Loucy (cell line): ENCODE results near the gene RALGPS1.

Experiments
- H2AFZ ChIP-seq: fragments of 200-600 bp; sonication (generic); 2 replicates; pipeline ENCODE4 v1.6.0; 2016; ENCODE audit warnings: antibody characterized with exemption, mild to moderate bottlenecking, low read length, moderate library complexity
- H3F3A ChIP-seq: fragments of 200-600 bp; 2 replicates; pipeline ENCODE4 v1.6.0; 2016; ENCODE audit warnings: antibody characterized with exemption, low read depth, mild to moderate bottlenecking
- H3K27me3 ChIP-seq: fragments of 200-600 bp; sonication (generic); 2 replicates; pipeline ENCODE4 v1.6.1; 2014; ENCODE audit warnings: low read length, mild to moderate bottlenecking; ENCODE audit not compliant: insufficient read depth, poor library complexity, severe bottlenecking
- H3K36me3 ChIP-seq: fragments of 200-600 bp; sonication (generic); 2 replicates; pipeline ENCODE4 v1.6.1; 2016; ENCODE audit warnings: low read length; ENCODE audit not compliant: insufficient read depth
- H3K4me1 ChIP-seq: fragments of 200-600 bp; sonication (generic); 2 replicates; pipeline ENCODE4 v1.5.1; 2014; ENCODE audit warnings: low read length, mild to moderate bottlenecking; ENCODE audit not compliant: insufficient read depth, poor library complexity, severe bottlenecking
- H3K4me2 ChIP-seq: fragments of 200-600 bp; sonication (generic); 2 replicates; pipeline ENCODE4 v1.6.0; 2014; ENCODE audit warnings: antibody characterized with exemption, low read length, low read depth, mild to moderate bottlenecking; ENCODE audit not compliant: poor library complexity, severe bottlenecking
- H3K4me3 ChIP-seq: fragments of 200-600 bp; sonication (generic); 2 replicates; pipeline ENCODE4 v1.5.1; 2014; ENCODE audit warnings: low read length, mild to moderate bottlenecking, mixed read lengths; ENCODE audit not compliant: poor library complexity, severe bottlenecking
- H3K79me2 ChIP-seq: fragments of 200-600 bp; sonication (generic); 2 replicates; pipeline ENCODE4 v1.6.1; 2014; ENCODE audit warnings: low read length; ENCODE audit not compliant: insufficient read depth
- H3K9ac ChIP-seq: fragments of 200-600 bp; sonication (generic); 2 replicates; pipeline ENCODE4 v1.6.0; 2014; ENCODE audit warnings: mild to moderate bottlenecking, low read depth, low read length, moderate library complexity; ENCODE audit not compliant: poor library complexity, severe bottlenecking
- H3K9me2 ChIP-seq: fragments of 200-600 bp; sonication (generic); replicated peaks from 2 replicates; pipeline ENCODE4 v1.6.1; 2016; ENCODE audit warnings: low read depth, low read length, mixed read lengths
- H3K9me3 ChIP-seq: fragments of 200-600 bp; sonication (generic); 2 replicates; pipeline ENCODE4 v1.6.1; 2014; ENCODE audit warnings: mild to moderate bottlenecking, antibody characterized with exemption, low read length, low read depth; ENCODE audit not compliant: insufficient read depth
- H4K20me1 ChIP-seq: fragments of 200-600 bp; sonication (generic); 2 replicates; pipeline ENCODE4 v1.6.0; 2014; ENCODE audit warnings: antibody characterized with exemption, low read length, mild to moderate bottlenecking; ENCODE audit not compliant: insufficient read depth, poor library complexity, severe bottlenecking
- EZH2phosphoT487 ChIP-seq: fragments of 200-600 bp; IDR thresholded peaks from 2 replicates; pipeline ENCODE4 v1.6.1; 2018; ENCODE audit warnings: antibody characterized with exemption, mild to moderate bottlenecking, moderate library complexity, borderline replicate concordance
- TF ChIP-seq, protein P1 (sequence below): fragments of 200-600 bp; sonication (generic); conservative IDR thresholded peaks from 2 replicates; pipeline ENCODE4 v1.5.1; 2014; ENCODE audit warnings: mild to moderate bottlenecking, antibody characterized with exemption, low read length

The RALGPS1 gene

GRCh38 chr9:127195976-127196825, 281.6 kb downstream of the RALGPS1 start:
- no peaks in the 10 kb centered on the region for H3K36me3 ChIP-seq
- H3K4me3 ChIP-seq, result no peak overlapping the region
- no peaks in the 10 kb centered on the region for H3K9me3 ChIP-seq
- no peak overlapping the region for H3K9ac ChIP-seq
- H4K20me1 ChIP-seq, result no peaks in the 10 kb centered on the region
- no peak for TF ChIP-seq EZH2phosphoT487
- TF ChIP-seq, protein P1, sequence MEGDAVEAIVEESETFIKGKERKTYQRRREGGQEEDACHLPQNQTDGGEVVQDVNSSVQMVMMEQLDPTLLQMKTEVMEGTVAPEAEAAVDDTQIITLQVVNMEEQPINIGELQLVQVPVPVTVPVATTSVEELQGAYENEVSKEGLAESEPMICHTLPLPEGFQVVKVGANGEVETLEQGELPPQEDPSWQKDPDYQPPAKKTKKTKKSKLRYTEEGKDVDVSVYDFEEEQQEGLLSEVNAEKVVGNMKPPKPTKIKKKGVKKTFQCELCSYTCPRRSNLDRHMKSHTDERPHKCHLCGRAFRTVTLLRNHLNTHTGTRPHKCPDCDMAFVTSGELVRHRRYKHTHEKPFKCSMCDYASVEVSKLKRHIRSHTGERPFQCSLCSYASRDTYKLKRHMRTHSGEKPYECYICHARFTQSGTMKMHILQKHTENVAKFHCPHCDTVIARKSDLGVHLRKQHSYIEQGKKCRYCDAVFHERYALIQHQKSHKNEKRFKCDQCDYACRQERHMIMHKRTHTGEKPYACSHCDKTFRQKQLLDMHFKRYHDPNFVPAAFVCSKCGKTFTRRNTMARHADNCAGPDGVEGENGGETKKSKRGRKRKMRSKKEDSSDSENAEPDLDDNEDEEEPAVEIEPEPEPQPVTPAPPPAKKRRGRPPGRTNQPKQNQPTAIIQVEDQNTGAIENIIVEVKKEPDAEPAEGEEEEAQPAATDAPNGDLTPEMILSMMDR, result no peak
- no peaks in the 10 kb centered on the region for H3K27me3 ChIP-seq
- H3K4me1 ChIP-seq, result no peaks in the 10 kb centered on the region
- no peaks in the 10 kb centered on the region for H3K9me2 ChIP-seq
- H3K79me2 ChIP-seq, result no peaks in the 10 kb centered on the region
- H3F3A ChIP-seq, result no peaks in the 10 kb centered on the region
- H3K4me2 ChIP-seq, result no peak overlapping the region
- H2AFZ ChIP-seq, result no peak overlapping the region

GRCh38 chr9:127196826-127197145, 282.2 kb downstream of the RALGPS1 start:
- Histone ChIP-seq H4K20me1 (no peaks in the 10 kb centered on the region), H3K79me2 (no peaks in the 10 kb centered on the region), H3F3A (no peaks in the 10 kb centered on the region), H3K9me2 (no peaks in the 10 kb centered on the region), H2AFZ (no peak overlapping the region), H3K4me2 (no peak overlapping the region), H3K4me1 (no peaks in the 10 kb centered on the region), H3K36me3 (no peaks in the 10 kb centered on the region), H3K27me3 (no peaks in the 10 kb centered on the region), H3K9me3 (no peaks in the 10 kb centered on the region), H3K4me3 (no peak overlapping the region), H3K9ac (no peak overlapping the region)
- no peak for TF ChIP-seq EZH2phosphoT487
- TF ChIP-seq, protein P1, result no peak

DNA sequence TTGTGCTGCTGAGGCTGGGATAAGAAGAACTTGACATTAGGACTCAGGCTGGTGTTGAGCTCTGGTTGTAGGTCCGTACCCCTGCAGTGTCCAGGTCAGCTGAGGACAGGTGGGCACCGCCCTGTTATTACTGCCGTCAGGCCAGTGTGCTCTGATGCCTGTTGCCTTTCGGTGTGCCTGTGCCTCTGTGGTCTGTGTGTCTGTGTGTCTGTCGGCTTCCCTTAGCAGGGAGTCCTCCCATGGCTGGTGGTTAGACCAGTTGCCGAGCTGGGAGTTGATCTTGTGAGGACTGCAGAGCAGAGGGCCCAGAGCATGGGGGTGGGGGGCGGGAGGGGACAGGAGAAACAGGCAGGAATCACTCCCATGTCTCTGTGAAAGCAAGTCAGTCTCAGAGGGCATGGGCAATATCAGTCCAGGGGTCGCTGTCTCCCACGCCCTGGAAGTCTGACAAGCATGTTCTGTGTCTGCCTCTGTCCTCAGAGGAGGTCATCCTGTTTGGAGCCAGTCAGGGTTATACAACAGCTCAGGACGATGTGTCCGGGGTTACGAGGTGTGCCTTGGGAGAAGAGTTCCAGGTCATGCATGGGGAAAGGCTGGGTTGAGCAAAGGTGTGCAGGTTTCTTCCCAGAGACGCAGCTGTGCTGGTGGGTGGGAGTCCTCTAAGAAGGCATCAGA, 282.7 kb downstream of the RALGPS1 start:
- Histone ChIP-seq H3K36me3 (no peaks in the 10 kb centered on the region), H3K9me3 (no peaks in the 10 kb centered on the region), H3K9me2 (no peaks in the 10 kb centered on the region), H3K4me1 (no peaks in the 10 kb centered on the region), H3K79me2 (no peaks in the 10 kb centered on the region), H3K4me3 (no peak overlapping the region), H2AFZ (no peak overlapping the region), H4K20me1 (no peaks in the 10 kb centered on the region), H3F3A (no peaks in the 10 kb centered on the region), H3K4me2 (no peak overlapping the region), H3K27me3 (no peaks in the 10 kb centered on the region), H3K9ac (no peak overlapping the region)
- TF ChIP-seq EZH2phosphoT487, result no peak
- TF ChIP-seq, protein P1, result no peak
